ENCODE data around the gene WDR18.

GRCh38 chr19:1010586-1011510 lies 26.7 kb downstream of the WDR18 start:
- TF ChIP-seq CTCF (conservative IDR thresholded peaks at IDR 0.05; ENCODE audit: low read depth, low read length): no peak
- TF ChIP-seq EZH2phosphoT487 (IDR thresholded peaks at IDR 0.05; ENCODE audit: borderline replicate concordance, low read length): no peak
